Left ventricle myocardium inferior (tissue), 1 donor: ENCODE data around the gene TAF1. TPM values are rescaled to one million over a fixed set of nuclear protein-coding genes. Genes with fewer than 3 reads are reported as not detected.
"Not testable (repeated sequence)": the region's sequence is repeated elsewhere in the genome, so short reads cannot be mapped to it uniquely, and the experiment has no call there.

Experiments used
- DNase-seq: peaks from one replicate; pipeline ENCODE4 v3.0.0-alpha.2; 2020
- H3K27ac ChIP-seq: fragments of 200-600 bp; replicated peaks from 2 replicates; pipeline ENCODE4 v1.8.0; 2021
- H3K27me3 ChIP-seq: fragments of 200-600 bp; 2 replicates; pipeline ENCODE4 v1.8.0; 2021; ENCODE audit warnings: low read depth
- H3K36me3 ChIP-seq: fragments of 200-600 bp; 2 replicates; pipeline ENCODE4 v1.8.0; 2021
- H3K4me1 ChIP-seq: fragments of 200-600 bp; 2 replicates; pipeline ENCODE4 v1.8.0; 2021
- H3K4me3 ChIP-seq: fragments of 200-600 bp; 2 replicates; pipeline ENCODE4 v1.8.0; 2021; ENCODE audit warnings: mild to moderate bottlenecking, moderate library complexity
- H3K9me3 ChIP-seq: fragments of 200-600 bp; replicated peaks from 2 replicates; pipeline ENCODE4 v1.8.0; 2021
- intact Hi-C: fragments of 100-400 bp; cut with micrococcal nuclease; formaldehyde crosslinking; loops from one replicate; pipeline ENCODE4 v1.11.0; 2022
- long read RNA-seq: library from polyadenylated mRNA; unstranded; transcript quantifications from one replicate; pipeline ENCODE4 v2.0.0, GENCODE V29; 2021
- total RNA-seq: library from RNA; stranded (reverse); fragmentation: NEBNext Ultra II Directional; extraction: Animal tissue kit (Norgen Biotek cat#: 25700); gene quantifications from one replicate; pipeline ENCODE4 v1.2.1, GENCODE V29; 2021
- TF ChIP-seq, protein P1 (sequence below): fragments of 200-600 bp; IDR thresholded peaks from 2 replicates; pipeline ENCODE4 v1.8.0; 2021; ENCODE audit warnings: antibody characterized with exemption, mild to moderate bottlenecking, borderline replicate concordance
- donor health status: DM: no; HTN: yes; CAD: no; lungs with severe emphysema.

The TAF1 gene, protein sequence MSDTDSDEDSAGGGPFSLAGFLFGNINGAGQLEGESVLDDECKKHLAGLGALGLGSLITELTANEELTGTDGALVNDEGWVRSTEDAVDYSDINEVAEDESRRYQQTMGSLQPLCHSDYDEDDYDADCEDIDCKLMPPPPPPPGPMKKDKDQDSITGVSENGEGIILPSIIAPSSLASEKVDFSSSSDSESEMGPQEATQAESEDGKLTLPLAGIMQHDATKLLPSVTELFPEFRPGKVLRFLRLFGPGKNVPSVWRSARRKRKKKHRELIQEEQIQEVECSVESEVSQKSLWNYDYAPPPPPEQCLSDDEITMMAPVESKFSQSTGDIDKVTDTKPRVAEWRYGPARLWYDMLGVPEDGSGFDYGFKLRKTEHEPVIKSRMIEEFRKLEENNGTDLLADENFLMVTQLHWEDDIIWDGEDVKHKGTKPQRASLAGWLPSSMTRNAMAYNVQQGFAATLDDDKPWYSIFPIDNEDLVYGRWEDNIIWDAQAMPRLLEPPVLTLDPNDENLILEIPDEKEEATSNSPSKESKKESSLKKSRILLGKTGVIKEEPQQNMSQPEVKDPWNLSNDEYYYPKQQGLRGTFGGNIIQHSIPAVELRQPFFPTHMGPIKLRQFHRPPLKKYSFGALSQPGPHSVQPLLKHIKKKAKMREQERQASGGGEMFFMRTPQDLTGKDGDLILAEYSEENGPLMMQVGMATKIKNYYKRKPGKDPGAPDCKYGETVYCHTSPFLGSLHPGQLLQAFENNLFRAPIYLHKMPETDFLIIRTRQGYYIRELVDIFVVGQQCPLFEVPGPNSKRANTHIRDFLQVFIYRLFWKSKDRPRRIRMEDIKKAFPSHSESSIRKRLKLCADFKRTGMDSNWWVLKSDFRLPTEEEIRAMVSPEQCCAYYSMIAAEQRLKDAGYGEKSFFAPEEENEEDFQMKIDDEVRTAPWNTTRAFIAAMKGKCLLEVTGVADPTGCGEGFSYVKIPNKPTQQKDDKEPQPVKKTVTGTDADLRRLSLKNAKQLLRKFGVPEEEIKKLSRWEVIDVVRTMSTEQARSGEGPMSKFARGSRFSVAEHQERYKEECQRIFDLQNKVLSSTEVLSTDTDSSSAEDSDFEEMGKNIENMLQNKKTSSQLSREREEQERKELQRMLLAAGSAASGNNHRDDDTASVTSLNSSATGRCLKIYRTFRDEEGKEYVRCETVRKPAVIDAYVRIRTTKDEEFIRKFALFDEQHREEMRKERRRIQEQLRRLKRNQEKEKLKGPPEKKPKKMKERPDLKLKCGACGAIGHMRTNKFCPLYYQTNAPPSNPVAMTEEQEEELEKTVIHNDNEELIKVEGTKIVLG (N-terminal part only)
- total RNA-seq, result 15.9 TPM
- long read RNA-seq, partial matches to known transcripts, result 0 of 5 reads
- long read RNA-seq, other reads (novel, unspliced or antisense), result 5 of 5 reads

DNA sequence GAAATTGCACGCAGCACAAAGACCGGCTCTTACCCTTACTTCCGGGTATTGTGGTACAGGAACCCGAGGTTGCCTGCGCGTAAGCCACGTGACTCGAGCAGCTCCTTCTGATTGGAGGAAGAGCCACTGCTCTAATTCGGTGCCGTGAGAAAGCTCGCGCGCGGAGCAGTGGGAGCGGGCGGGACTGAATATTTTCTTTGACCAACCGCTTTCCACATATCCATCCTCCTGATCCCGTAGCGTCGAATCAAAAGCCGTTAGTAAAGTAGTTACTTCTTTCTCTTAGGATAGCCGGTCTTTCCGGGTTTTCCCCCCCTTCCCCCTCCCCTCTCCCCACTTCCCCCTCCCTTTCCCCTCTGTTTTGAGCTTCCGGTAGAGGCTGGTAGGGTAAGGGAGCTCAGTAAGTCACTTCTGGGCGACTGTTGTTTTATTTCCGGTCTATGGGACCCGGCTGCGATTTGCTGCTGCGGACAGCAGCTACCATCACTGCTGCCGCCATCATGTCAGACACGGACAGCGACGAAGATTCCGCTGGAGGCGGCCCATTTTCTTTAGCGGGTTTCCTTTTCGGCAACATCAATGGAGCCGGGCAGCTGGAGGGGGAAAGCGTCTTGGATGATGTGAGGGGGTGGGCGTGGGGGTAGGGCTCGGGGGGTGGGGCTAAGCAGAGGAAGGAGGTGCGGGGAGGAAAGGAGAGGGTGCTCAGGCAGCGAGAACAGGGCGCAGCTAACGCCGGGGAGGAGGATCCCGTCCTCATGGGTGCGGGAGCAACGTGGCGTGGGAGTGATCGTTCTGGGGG, at the start of gene TAF1:
Gene TAF1, plus strand, starts transcription at position 483 of the 799 bp plus-strand sequence. Its CDS starts 18 bp downstream, at position 501.
- Histone ChIP-seq H3K36me3 (peaks cover 9% of the 10 kb centered on the region), H3K4me3 (peak within 1 kb of the TSS; percentile 77), H3K9me3 (no peaks in the 10 kb centered on the region), H3K4me1 (peaks cover 29% of the 10 kb centered on the region), H3K27ac (peak within 1 kb of the TSS; percentile 92), H3K27me3 (no peaks in the 10 kb centered on the region)
- intact Hi-C loops, result no loop called here
- peak; percentile 92 for DNase-seq
- TF ChIP-seq, protein P1, sequence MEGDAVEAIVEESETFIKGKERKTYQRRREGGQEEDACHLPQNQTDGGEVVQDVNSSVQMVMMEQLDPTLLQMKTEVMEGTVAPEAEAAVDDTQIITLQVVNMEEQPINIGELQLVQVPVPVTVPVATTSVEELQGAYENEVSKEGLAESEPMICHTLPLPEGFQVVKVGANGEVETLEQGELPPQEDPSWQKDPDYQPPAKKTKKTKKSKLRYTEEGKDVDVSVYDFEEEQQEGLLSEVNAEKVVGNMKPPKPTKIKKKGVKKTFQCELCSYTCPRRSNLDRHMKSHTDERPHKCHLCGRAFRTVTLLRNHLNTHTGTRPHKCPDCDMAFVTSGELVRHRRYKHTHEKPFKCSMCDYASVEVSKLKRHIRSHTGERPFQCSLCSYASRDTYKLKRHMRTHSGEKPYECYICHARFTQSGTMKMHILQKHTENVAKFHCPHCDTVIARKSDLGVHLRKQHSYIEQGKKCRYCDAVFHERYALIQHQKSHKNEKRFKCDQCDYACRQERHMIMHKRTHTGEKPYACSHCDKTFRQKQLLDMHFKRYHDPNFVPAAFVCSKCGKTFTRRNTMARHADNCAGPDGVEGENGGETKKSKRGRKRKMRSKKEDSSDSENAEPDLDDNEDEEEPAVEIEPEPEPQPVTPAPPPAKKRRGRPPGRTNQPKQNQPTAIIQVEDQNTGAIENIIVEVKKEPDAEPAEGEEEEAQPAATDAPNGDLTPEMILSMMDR, result no peak

DNA sequence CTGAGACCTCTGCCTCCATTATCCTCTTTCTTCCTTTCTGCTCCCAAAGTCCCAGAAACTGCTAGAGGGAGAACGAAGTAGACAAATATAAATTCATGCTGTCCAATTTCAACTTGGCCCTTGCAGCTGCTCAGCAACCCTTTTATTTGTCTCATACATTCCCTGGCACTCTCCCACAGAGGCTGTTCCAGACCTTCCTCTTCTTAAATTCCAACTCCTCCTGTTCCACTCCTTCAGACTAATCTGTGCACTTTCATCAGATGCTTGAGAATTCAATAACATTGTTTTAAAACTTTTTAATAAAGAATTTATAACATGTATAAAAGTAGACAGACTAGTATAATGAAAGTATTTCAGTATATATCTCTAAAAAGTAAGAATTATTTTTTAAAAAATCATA, 49.2 kb upstream of the TAF1 start:
- H3K27ac ChIP-seq, H3K27me3 ChIP-seq, H3K4me3 ChIP-seq, H3K36me3 ChIP-seq, DNase-seq, H3K9me3 ChIP-seq, H3K4me1 ChIP-seq, intact Hi-C loops: not testable (repeated sequence)

DNA sequence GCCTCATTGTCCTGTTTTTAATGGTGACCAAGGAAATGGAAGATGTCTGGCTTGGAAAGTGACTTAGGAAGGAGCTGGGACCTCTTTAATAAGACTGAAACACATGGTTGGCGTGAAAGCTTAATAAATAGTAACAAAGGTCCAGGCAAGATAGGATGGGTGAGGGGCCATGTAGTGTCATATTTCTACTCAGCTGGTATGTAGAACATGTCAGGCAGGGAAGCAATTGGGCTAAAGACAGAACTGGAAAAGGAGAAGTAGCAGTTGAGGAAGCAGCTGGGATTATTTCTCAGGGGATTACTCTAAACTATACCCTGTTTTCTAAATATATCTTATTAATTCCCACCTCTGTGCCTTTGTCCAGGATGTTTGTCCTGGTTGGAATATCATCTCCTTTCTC, 46.0 kb upstream of the TAF1 start:
- TF ChIP-seq, protein P1, result no peak
- no peak for DNase-seq
- Histone ChIP-seq H3K36me3 (no peaks in the 10 kb centered on the region), H3K27ac (no peak overlapping the region), H3K27me3 (no peaks in the 10 kb centered on the region), H3K4me3 (no peak overlapping the region), H3K4me1 (no peaks in the 10 kb centered on the region), H3K9me3 (no peaks in the 10 kb centered on the region)
- intact Hi-C loops, result no loop called here

DNA sequence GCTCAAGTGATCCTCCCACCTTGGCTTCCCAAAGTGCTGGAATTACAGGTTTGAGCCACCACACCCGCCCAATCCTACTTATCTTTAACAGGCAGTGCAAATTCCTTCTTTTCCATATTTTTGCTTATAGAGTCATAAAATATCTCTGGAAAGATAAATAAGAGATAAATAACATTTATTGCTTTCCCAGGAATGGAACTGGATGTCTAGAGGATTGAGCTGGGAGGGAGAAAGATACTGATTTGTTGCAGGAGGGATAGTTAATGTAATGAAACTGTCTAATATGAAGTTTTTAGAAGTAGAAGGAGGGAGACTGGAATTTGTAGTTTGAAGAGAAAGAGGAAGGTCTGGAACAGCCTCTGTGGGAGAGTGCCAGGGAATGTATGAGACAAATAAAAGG, 44.4 kb upstream of the TAF1 start:
- H3K27ac ChIP-seq, result no peak overlapping the region
- DNase-seq, result no peak
- H3K27me3 ChIP-seq, result no peaks in the 10 kb centered on the region
- H3K4me1 ChIP-seq, result no peaks in the 10 kb centered on the region
- TF ChIP-seq, protein P1, result no peak
- no peaks in the 10 kb centered on the region for H3K36me3 ChIP-seq
- peaks cover 7% of the 10 kb centered on the region for H3K9me3 ChIP-seq
- intact Hi-C loops, result no loop called here
- H3K4me3 ChIP-seq, result no peak overlapping the region

DNA sequence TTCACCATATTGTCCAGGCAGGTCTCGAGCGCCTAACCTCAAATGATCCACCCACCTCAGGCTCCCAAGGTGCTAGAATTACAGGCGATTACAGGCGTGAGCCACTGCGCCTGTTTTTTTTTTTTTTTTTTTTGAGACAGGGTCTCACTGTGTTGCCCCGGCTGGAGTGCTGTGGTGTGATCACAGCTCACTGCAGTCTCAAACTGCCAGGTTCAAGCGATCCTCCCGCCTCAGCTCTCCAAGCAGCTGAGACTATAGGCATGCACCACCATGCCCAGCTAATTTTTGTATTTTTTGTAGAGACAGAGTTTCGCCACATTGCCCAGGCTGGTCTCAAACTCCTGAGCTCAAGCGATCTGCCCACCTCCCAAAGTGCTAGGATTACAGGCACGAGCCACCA, 41.7 kb upstream of the TAF1 start:
- intact Hi-C loops, H3K27me3 ChIP-seq, H3K27ac ChIP-seq, H3K4me1 ChIP-seq, DNase-seq, H3K36me3 ChIP-seq, H3K4me3 ChIP-seq: not testable (repeated sequence)
- H3K9me3 ChIP-seq, result peaks cover 12% of the 10 kb centered on the region
